RWPE2 (cell line): Measurements from ENCODE around the gene TMEM91.

Source experiments
- ATAC-seq: fragments of 200-7000 bp; cut with Tn5 transposase; 3 replicates; pipeline ENCODE4 v1.9.1; 2021; ENCODE audit warnings: low read depth
- DNase-seq: peaks from one replicate; pipeline ENCODE4 v3.0.0-alpha.2; 2020; ENCODE audit warnings: low spot score
- H3K27ac ChIP-seq: fragments of 450-650 bp; 2 replicates; pipeline ENCODE4 v1.5.1; 2017; ENCODE audit warnings: mild to moderate bottlenecking; ENCODE audit not compliant: poor library complexity, severe bottlenecking
- H3K27me3 ChIP-seq: fragments of 250-450 bp; sonication (Bioruptor Pico); 2 replicates; pipeline ENCODE4 v1.5.1; 2021; ENCODE audit warnings: mild to moderate bottlenecking, moderate library complexity; ENCODE audit not compliant: insufficient read depth, poor library complexity, severe bottlenecking
- H3K36me3 ChIP-seq: fragments of 250-450 bp; sonication (Bioruptor Pico); 2 replicates; pipeline ENCODE4 v1.5.1; 2020; ENCODE audit warnings: low read depth, mild to moderate bottlenecking, moderate library complexity
- H3K4me1 ChIP-seq: fragments of 250-450 bp; sonication (Bioruptor Pico); 2 replicates; pipeline ENCODE4 v1.5.1; 2021; ENCODE audit warnings: mild to moderate bottlenecking, moderate library complexity; ENCODE audit not compliant: insufficient read depth, poor library complexity, severe bottlenecking
- H3K4me3 ChIP-seq: fragments of 250-450 bp; sonication (Bioruptor Pico); 2 replicates; pipeline ENCODE4 v1.5.1; 2021; ENCODE audit warnings: mild to moderate bottlenecking, moderate library complexity; ENCODE audit not compliant: severe bottlenecking
- H3K9me3 ChIP-seq: fragments of 250-450 bp; sonication (Bioruptor Pico); 2 replicates; pipeline ENCODE4 v1.5.1; 2021; ENCODE audit warnings: mild to moderate bottlenecking, moderate library complexity; ENCODE audit not compliant: severe bottlenecking
- CTCF ChIP-seq: fragments of 450-650 bp; IDR thresholded peaks from one replicate; pipeline ENCODE4 v1.5.1; 2017; ENCODE audit warnings: mild to moderate bottlenecking, moderate library complexity; ENCODE audit not compliant: poor library complexity, severe bottlenecking

Gene TMEM91

GRCh38 chr19:41350735-41351338 lies 25.5 kb upstream of the TMEM91 start:
- Histone ChIP-seq H3K4me1 (peaks cover 4% of the 10 kb centered on the region), H3K4me3 (peak overlapping the region; percentile 67), H3K9me3 (no peaks in the 10 kb centered on the region), H3K27me3 (no peaks in the 10 kb centered on the region), H3K27ac (peak overlapping the region; percentile 65), H3K36me3 (peaks cover 35% of the 10 kb centered on the region)
- DNase-seq (no peak), ATAC-seq (peak; percentile 17)
- no peak for TF ChIP-seq CTCF

GRCh38 chr19:41351339-41352245 lies 24.7 kb upstream of the TMEM91 start:
- peaks cover 27% of the 10 kb centered on the region for H3K36me3 ChIP-seq
- peaks cover 4% of the 10 kb centered on the region for H3K4me1 ChIP-seq
- peak; percentile 65 for ATAC-seq
- H3K27ac ChIP-seq, result peak overlapping the region; percentile 65
- no peak for TF ChIP-seq CTCF
- DNase-seq, result no peak
- H3K9me3 ChIP-seq, result no peaks in the 10 kb centered on the region
- peak overlapping the region; percentile 67 for H3K4me3 ChIP-seq
- no peaks in the 10 kb centered on the region for H3K27me3 ChIP-seq

GRCh38 chr19:41352279-41352608 lies 24.1 kb upstream of the TMEM91 start:
- no peak for TF ChIP-seq CTCF
- H3K4me3 ChIP-seq, result peak overlapping the region; percentile 67
- DNase-seq, result no peak
- ATAC-seq, result no peak
- H3K9me3 ChIP-seq, result no peaks in the 10 kb centered on the region
- peaks cover 21% of the 10 kb centered on the region for H3K36me3 ChIP-seq
- H3K4me1 ChIP-seq, result peaks cover 4% of the 10 kb centered on the region
- H3K27me3 ChIP-seq, result no peaks in the 10 kb centered on the region
- H3K27ac ChIP-seq, result peak overlapping the region; percentile 65

GRCh38 chr19:41352609-41353465 lies 23.5 kb upstream of the TMEM91 start:
- TF ChIP-seq CTCF, result peak; percentile 87
- no peak for DNase-seq
- no peaks in the 10 kb centered on the region for H3K27me3 ChIP-seq
- H3K36me3 ChIP-seq, result peaks cover 15% of the 10 kb centered on the region
- ATAC-seq, result peak; percentile 35
- H3K4me1 ChIP-seq, result peaks cover 4% of the 10 kb centered on the region
- peak overlapping the region; percentile 65 for H3K27ac ChIP-seq
- H3K4me3 ChIP-seq, result peak overlapping the region; percentile 67
- H3K9me3 ChIP-seq, result no peaks in the 10 kb centered on the region
